Neural cell (in vitro differentiated cells): ENCODE data around the gene PRTN3.

ENCODE experiments used
- EP300 ChIP-seq: fragments of 450-650 bp; conservative IDR thresholded peaks from 2 replicates; pipeline ENCODE4 v1.6.1; 2014; ENCODE audit warnings: antibody characterized with exemption, mild to moderate bottlenecking, moderate library complexity; ENCODE audit not compliant: poor library complexity, severe bottlenecking
- EZH2 ChIP-seq: fragments of 200-600, 300-800 bp; shearing (Covaris generic), sonication (generic); IDR thresholded peaks from 2 replicates; pipeline ENCODE4 v1.6.1; 2014; ENCODE audit warnings: antibody characterized with exemption, low read length, borderline replicate concordance, mild to moderate bottlenecking; ENCODE audit not compliant: insufficient read depth, poor library complexity, severe bottlenecking
- MXI1 ChIP-seq: fragments of 450-650 bp; conservative IDR thresholded peaks from 2 replicates; pipeline ENCODE4 v1.6.1; 2014; ENCODE audit warnings: antibody characterized with exemption, mild to moderate bottlenecking; ENCODE audit not compliant: poor library complexity, severe bottlenecking
- POLR2AphosphoS5 ChIP-seq: IDR thresholded peaks from 2 replicates; pipeline ENCODE4 v1.6.1; 2012
- RAD21 ChIP-seq: fragments of 450-650 bp; conservative IDR thresholded peaks from 2 replicates; pipeline ENCODE4 v1.6.1; 2014; ENCODE audit warnings: antibody characterized with exemption, mild to moderate bottlenecking, moderate library complexity
- TAF1 ChIP-seq: IDR thresholded peaks from 2 replicates; pipeline ENCODE4 v1.6.1; 2012; ENCODE audit warnings: low read depth
- TF ChIP-seq, protein P1 (sequence below): fragments of 450-650 bp; IDR thresholded peaks from 2 replicates; pipeline ENCODE4 v1.5.1; 2014; ENCODE audit warnings: antibody characterized with exemption, mild to moderate bottlenecking, moderate library complexity; ENCODE audit not compliant: poor library complexity, severe bottlenecking
- TF ChIP-seq, protein P2 (sequence below): IDR thresholded peaks from 2 replicates; pipeline ENCODE4 v1.6.1; 2012; ENCODE audit warnings: borderline replicate concordance

DNA sequence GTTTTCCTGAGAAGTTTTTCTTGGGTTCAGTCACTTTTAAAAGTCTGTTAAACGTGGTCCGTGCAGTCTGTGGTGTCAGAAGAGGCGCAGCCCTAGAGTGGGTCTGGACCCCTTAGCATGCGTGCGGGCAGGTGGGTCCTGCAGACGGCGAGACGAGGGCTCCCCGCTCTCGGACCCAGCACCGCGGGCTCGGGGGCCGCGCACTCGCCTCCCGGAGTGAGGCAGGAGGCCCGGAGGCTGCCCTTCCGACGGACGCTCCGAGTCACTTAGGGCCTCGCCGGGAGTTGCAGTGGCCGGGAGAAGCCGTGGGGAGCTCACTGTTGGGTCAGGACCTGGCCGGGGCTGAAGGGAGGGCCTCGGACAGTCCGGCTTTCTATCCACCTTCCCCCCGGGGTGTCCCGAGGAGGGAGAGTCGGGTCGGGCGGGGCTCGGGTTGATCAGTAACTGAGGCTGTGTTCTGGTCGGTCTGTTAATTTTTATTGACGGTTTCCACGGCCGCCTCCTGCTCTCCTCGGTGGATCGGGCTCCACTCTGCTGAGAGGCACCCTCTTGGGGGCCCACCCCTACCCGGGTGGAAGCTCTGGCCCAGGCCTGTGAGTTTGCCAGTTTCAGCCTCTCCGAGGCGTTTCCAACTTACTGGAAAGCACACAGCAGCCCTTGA is 42.3 kb upstream of the PRTN3 start:
- TF ChIP-seq, protein P1, sequence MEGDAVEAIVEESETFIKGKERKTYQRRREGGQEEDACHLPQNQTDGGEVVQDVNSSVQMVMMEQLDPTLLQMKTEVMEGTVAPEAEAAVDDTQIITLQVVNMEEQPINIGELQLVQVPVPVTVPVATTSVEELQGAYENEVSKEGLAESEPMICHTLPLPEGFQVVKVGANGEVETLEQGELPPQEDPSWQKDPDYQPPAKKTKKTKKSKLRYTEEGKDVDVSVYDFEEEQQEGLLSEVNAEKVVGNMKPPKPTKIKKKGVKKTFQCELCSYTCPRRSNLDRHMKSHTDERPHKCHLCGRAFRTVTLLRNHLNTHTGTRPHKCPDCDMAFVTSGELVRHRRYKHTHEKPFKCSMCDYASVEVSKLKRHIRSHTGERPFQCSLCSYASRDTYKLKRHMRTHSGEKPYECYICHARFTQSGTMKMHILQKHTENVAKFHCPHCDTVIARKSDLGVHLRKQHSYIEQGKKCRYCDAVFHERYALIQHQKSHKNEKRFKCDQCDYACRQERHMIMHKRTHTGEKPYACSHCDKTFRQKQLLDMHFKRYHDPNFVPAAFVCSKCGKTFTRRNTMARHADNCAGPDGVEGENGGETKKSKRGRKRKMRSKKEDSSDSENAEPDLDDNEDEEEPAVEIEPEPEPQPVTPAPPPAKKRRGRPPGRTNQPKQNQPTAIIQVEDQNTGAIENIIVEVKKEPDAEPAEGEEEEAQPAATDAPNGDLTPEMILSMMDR: no peak
- TF ChIP-seq RAD21: no peak
- no peak for TF ChIP-seq POLR2AphosphoS5
- TF ChIP-seq, protein P2, sequence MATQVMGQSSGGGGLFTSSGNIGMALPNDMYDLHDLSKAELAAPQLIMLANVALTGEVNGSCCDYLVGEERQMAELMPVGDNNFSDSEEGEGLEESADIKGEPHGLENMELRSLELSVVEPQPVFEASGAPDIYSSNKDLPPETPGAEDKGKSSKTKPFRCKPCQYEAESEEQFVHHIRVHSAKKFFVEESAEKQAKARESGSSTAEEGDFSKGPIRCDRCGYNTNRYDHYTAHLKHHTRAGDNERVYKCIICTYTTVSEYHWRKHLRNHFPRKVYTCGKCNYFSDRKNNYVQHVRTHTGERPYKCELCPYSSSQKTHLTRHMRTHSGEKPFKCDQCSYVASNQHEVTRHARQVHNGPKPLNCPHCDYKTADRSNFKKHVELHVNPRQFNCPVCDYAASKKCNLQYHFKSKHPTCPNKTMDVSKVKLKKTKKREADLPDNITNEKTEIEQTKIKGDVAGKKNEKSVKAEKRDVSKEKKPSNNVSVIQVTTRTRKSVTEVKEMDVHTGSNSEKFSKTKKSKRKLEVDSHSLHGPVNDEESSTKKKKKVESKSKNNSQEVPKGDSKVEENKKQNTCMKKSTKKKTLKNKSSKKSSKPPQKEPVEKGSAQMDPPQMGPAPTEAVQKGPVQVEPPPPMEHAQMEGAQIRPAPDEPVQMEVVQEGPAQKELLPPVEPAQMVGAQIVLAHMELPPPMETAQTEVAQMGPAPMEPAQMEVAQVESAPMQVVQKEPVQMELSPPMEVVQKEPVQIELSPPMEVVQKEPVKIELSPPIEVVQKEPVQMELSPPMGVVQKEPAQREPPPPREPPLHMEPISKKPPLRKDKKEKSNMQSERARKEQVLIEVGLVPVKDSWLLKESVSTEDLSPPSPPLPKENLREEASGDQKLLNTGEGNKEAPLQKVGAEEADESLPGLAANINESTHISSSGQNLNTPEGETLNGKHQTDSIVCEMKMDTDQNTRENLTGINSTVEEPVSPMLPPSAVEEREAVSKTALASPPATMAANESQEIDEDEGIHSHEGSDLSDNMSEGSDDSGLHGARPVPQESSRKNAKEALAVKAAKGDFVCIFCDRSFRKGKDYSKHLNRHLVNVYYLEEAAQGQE: no peak
- TF ChIP-seq EP300: no peak
- no peak for TF ChIP-seq EZH2
- TF ChIP-seq TAF1: no peak
- no peak for TF ChIP-seq MXI1
